ENCODE results near the gene PSPH.
"Not testable (repeated sequence)": the region's sequence is repeated elsewhere in the genome, so short reads cannot be mapped to it uniquely, and the experiment has no call there.

Gene PSPH

DNA sequence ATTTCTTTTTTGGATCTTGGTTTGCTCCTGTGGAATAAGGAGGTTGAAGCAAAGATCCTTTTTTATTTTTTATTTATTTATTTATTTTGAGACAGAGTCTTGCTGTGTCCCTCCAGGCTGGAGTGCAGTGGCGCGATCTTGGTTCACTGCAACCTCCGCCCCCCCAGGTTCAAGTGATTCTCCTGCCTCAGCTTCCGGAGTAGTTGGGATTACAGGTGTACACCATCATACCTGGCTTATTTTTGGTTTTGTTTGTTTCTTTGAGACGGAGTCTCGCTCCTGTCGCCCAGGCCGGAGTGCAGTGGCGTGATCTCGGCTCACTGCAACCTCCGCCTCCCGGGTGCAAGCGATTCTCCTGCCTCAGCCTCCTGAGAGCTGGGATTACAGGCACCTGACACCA is 15.1 kb upstream of the PSPH start:
- not testable (repeated sequence) for H3K4me2 ChIP-seq (ENCODE audit: insufficient read depth, low read length, poor library complexity, severe bottlenecking); H3K4me1 ChIP-seq (ENCODE audit: control insufficient read depth in 2 of 2, insufficient read depth in 1 of 2, low read depth in 1 of 2, low read length in 2 of 2); H3K27me3 ChIP-seq (ENCODE audit: control insufficient read depth in 3 of 3, insufficient read depth in 3 of 3, low read depth in 1 of 3, low read length in 3 of 3); H3K27ac ChIP-seq (replicated peaks; ENCODE audit: low read length); H3K4me3 ChIP-seq (ENCODE audit: low read length in 2 of 2); H3K4ac ChIP-seq (ENCODE audit: low read length); DNase-seq (ENCODE audit: low spot score); H4K91ac ChIP-seq (ENCODE audit: low read depth, low read length, poor library complexity); H3K79me1 ChIP-seq (ENCODE audit: low read depth, low read length); H2AK5ac ChIP-seq (ENCODE audit: low read depth, low read length); H2AFZ ChIP-seq (ENCODE audit: low read length); H3K23ac ChIP-seq (ENCODE audit: low read depth, low read length, poor library complexity); H3K9me3 ChIP-seq (replicated peaks in 1 of 2; ENCODE audit: control insufficient read depth in 2 of 2, insufficient read depth in 1 of 2, low read depth in 1 of 2, low read length in 2 of 2); H2BK12ac ChIP-seq (ENCODE audit: low read length); H2BK120ac ChIP-seq (ENCODE audit: low read depth, low read length); H2BK15ac ChIP-seq (ENCODE audit: low read length); H4K8ac ChIP-seq (ENCODE audit: low read depth, low read length); H3K14ac ChIP-seq (ENCODE audit: low read length); H2BK5ac ChIP-seq (ENCODE audit: low read length); H3K18ac ChIP-seq (ENCODE audit: low read length); H3K9ac ChIP-seq (ENCODE audit: low read depth, low read length, poor library complexity)
- WGBS, 2 donors (ENCODE audit: extremely low coverage in 2 of 2, insufficient read length in 2 of 2, insufficient replicate concordance in 1 of 2): no CpG with 5 or more reads among the region's 13 CpGs
- peaks cover 13 to 60% of the 10 kb centered on the region in 2 donors for H3K36me3 ChIP-seq (replicated peaks in 1 of 2; ENCODE audit: control insufficient read depth in 2 of 2, insufficient read depth in 2 of 2, low read length in 2 of 2)

DNA sequence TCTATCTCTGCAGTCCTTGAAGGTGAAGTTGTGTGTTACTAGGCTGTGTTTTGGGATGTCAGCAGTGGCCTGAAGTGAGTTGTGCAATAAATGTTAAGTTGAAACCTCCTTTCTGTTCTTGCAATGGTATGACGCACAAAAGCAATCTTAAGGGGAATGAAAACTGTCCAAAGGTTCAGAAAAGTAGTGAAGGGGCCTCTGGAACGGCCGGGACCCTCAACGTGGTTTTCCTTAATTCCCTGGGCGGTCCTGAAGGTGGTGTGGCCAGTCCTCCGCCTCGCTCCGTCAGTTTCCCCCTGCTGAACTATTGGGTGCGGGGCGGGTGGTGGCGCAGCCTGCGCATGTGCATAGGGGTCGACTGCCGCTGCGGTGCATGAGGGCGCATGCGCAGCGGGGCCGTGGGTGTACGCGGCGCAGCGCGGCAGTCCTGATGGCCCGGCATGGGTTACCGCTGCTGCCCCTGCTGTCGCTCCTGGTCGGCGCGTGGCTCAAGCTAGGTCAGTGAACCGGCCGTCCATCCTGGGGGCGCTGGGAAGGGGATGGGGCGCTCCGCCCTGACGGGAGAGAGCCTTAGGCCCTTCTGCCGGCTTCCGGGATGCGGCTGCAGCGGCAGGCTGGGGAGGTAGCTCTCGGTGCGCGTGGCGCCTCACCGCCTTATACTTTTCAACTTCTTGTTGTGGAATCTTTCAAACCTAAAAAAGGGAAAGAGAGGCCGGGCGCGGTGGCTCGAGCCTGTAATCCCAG is 12.8 kb upstream of the PSPH start, which contains the start of gene SUMF2:
Gene SUMF2, plus strand, starts transcription at position 405 of the 744 bp plus-strand sequence. Its CDS starts 26 bp downstream, at position 431.
- Histone ChIP-seq H3K4me3 (ENCODE audit: low read length in 2 of 2) (peak within 1 kb of the TSS; percentile 68 to 99), H2BK12ac (ENCODE audit: low read length) (no peak within 1 kb of the TSS), H2BK5ac (ENCODE audit: low read length) (peak within 1 kb of the TSS; percentile 93), H3K27me3 (ENCODE audit: control insufficient read depth in 3 of 3, insufficient read depth in 3 of 3, low read depth in 1 of 3, low read length in 3 of 3) (no peaks in the 10 kb centered on the region), H3K9ac (ENCODE audit: low read depth, low read length, poor library complexity) (peak within 1 kb of the TSS; percentile 84), H3K4me1 (ENCODE audit: control insufficient read depth in 2 of 2, insufficient read depth in 1 of 2, low read depth in 1 of 2, low read length in 2 of 2) (peaks cover 1 to 2% of the 10 kb centered on the region in 2 donors), H2BK120ac (ENCODE audit: low read depth, low read length) (no peak within 1 kb of the TSS), H3K4ac (ENCODE audit: low read length) (no peak within 1 kb of the TSS), H3K36me3 (replicated peaks in 1 of 2; ENCODE audit: control insufficient read depth in 2 of 2, insufficient read depth in 2 of 2, low read length in 2 of 2) (peaks cover 16 to 65% of the 10 kb centered on the region in 2 donors), H3K79me1 (ENCODE audit: low read depth, low read length) (no peaks in the 10 kb centered on the region), H2BK15ac (ENCODE audit: low read length) (no peak within 1 kb of the TSS), H4K8ac (ENCODE audit: low read depth, low read length) (peak within 1 kb of the TSS; percentile 65), H2AK5ac (ENCODE audit: low read depth, low read length) (no peak within 1 kb of the TSS), H3K27ac (replicated peaks; ENCODE audit: low read length) (peak within 1 kb of the TSS; percentile 97), H3K23ac (ENCODE audit: low read depth, low read length, poor library complexity) (peak within 1 kb of the TSS; percentile 100), H3K14ac (ENCODE audit: low read length) (peak within 1 kb of the TSS; percentile 89), H3K9me3 (replicated peaks in 1 of 2; ENCODE audit: control insufficient read depth in 2 of 2, insufficient read depth in 1 of 2, low read depth in 1 of 2, low read length in 2 of 2) (no peaks in the 10 kb centered on the region), H2AFZ (ENCODE audit: low read length) (peak within 1 kb of the TSS; percentile 91), H3K18ac (ENCODE audit: low read length) (peak within 1 kb of the TSS; percentile 99), H3K4me2 (ENCODE audit: insufficient read depth, low read length, poor library complexity, severe bottlenecking) (peak within 1 kb of the TSS; percentile 54), H4K91ac (ENCODE audit: low read depth, low read length, poor library complexity) (peak within 1 kb of the TSS; percentile 85)
- DNase-seq (ENCODE audit: low spot score): peak; percentile 90
- WGBS, 2 donors (ENCODE audit: extremely low coverage in 2 of 2, insufficient read length in 2 of 2, insufficient replicate concordance in 1 of 2): no CpG with 5 or more reads among the region's 49 CpGs

GRCh38 chr7:56063500-56063881 is 12.2 kb upstream of the PSPH start:
- Histone ChIP-seq H4K91ac (ENCODE audit: low read depth, low read length, poor library complexity) (no peak overlapping the region), H2BK120ac (ENCODE audit: low read depth, low read length) (no peak overlapping the region), H3K36me3 (replicated peaks in 1 of 2; ENCODE audit: control insufficient read depth in 2 of 2, insufficient read depth in 2 of 2, low read length in 2 of 2) (peaks cover 16 to 65% of the 10 kb centered on the region in 2 donors), H3K27ac (replicated peaks; ENCODE audit: low read length) (peak overlapping the region; percentile 67), H3K9me3 (replicated peaks in 1 of 2; ENCODE audit: control insufficient read depth in 2 of 2, insufficient read depth in 1 of 2, low read depth in 1 of 2, low read length in 2 of 2) (no peaks in the 10 kb centered on the region), H3K18ac (ENCODE audit: low read length) (no peak overlapping the region), H3K4me2 (ENCODE audit: insufficient read depth, low read length, poor library complexity, severe bottlenecking) (no peak overlapping the region), H3K27me3 (ENCODE audit: control insufficient read depth in 3 of 3, insufficient read depth in 3 of 3, low read depth in 1 of 3, low read length in 3 of 3) (no peaks in the 10 kb centered on the region), H2BK15ac (ENCODE audit: low read length) (no peak overlapping the region), H2AFZ (ENCODE audit: low read length) (peak overlapping the region; percentile 35), H2AK5ac (ENCODE audit: low read depth, low read length) (no peak overlapping the region), H4K8ac (ENCODE audit: low read depth, low read length) (no peak overlapping the region), H2BK5ac (ENCODE audit: low read length) (no peak overlapping the region), H3K79me1 (ENCODE audit: low read depth, low read length) (no peaks in the 10 kb centered on the region), H3K4ac (ENCODE audit: low read length) (no peak overlapping the region), H3K9ac (ENCODE audit: low read depth, low read length, poor library complexity) (no peak overlapping the region), H3K4me3 (ENCODE audit: low read length in 2 of 2) (peak overlapping the region in 1 of 2 donors; percentile 68), H3K14ac (ENCODE audit: low read length) (no peak overlapping the region), H3K23ac (ENCODE audit: low read depth, low read length, poor library complexity) (no peak overlapping the region), H2BK12ac (ENCODE audit: low read length) (no peak overlapping the region), H3K4me1 (ENCODE audit: control insufficient read depth in 2 of 2, insufficient read depth in 1 of 2, low read depth in 1 of 2, low read length in 2 of 2) (peaks cover 1 to 2% of the 10 kb centered on the region in 2 donors)
- DNase-seq (ENCODE audit: low spot score): no peak
- no CpG with 5 or more reads among the region's 7 CpGs for WGBS, 2 donors (ENCODE audit: extremely low coverage in 2 of 2, insufficient read length in 2 of 2, insufficient replicate concordance in 1 of 2)

DNA sequence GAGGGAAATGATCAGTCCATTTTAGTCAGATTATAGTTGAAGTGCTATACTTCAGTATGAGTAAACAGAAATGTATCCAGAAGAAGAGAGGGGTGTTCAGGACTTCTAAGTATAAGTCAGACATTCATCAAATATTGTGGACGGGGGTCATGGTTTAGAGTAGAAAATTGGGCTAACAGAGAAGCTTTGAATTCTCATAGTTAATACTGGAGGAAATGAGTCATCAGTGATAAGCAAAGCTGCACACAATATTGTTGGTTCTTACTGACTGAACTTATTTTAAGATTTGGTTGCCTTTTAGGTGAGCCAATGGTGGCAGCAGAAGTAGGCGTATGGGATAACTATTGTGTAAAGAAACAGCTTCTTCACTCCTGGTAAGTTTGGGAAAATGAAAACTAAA is 11.1 kb upstream of the PSPH start:
- Histone ChIP-seq H2BK120ac (ENCODE audit: low read depth, low read length) (no peak overlapping the region), H3K4me2 (ENCODE audit: insufficient read depth, low read length, poor library complexity, severe bottlenecking) (no peak overlapping the region), H3K14ac (ENCODE audit: low read length) (no peak overlapping the region), H4K8ac (ENCODE audit: low read depth, low read length) (no peak overlapping the region), H2BK15ac (ENCODE audit: low read length) (no peak overlapping the region), H3K36me3 (replicated peaks in 1 of 2; ENCODE audit: control insufficient read depth in 2 of 2, insufficient read depth in 2 of 2, low read length in 2 of 2) (peaks cover 19 to 72% of the 10 kb centered on the region in 2 donors), H3K27me3 (ENCODE audit: control insufficient read depth in 3 of 3, insufficient read depth in 3 of 3, low read depth in 1 of 3, low read length in 3 of 3) (no peaks in the 10 kb centered on the region), H3K9me3 (replicated peaks in 1 of 2; ENCODE audit: control insufficient read depth in 2 of 2, insufficient read depth in 1 of 2, low read depth in 1 of 2, low read length in 2 of 2) (no peaks in the 10 kb centered on the region), H3K9ac (ENCODE audit: low read depth, low read length, poor library complexity) (no peak overlapping the region), H2AK5ac (ENCODE audit: low read depth, low read length) (no peak overlapping the region), H3K27ac (replicated peaks; ENCODE audit: low read length) (no peak overlapping the region), H2AFZ (ENCODE audit: low read length) (no peak overlapping the region), H3K4me3 (ENCODE audit: low read length in 2 of 2) (no peak overlapping the region), H3K4ac (ENCODE audit: low read length) (no peak overlapping the region), H3K4me1 (ENCODE audit: control insufficient read depth in 2 of 2, insufficient read depth in 1 of 2, low read depth in 1 of 2, low read length in 2 of 2) (peaks cover 1 to 2% of the 10 kb centered on the region in 2 donors), H2BK5ac (ENCODE audit: low read length) (no peak overlapping the region), H3K79me1 (ENCODE audit: low read depth, low read length) (no peaks in the 10 kb centered on the region), H2BK12ac (ENCODE audit: low read length) (no peak overlapping the region), H3K18ac (ENCODE audit: low read length) (no peak overlapping the region), H3K23ac (ENCODE audit: low read depth, low read length, poor library complexity) (no peak overlapping the region), H4K91ac (ENCODE audit: low read depth, low read length, poor library complexity) (no peak overlapping the region)
- WGBS, 2 donors (ENCODE audit: extremely low coverage in 2 of 2, insufficient read length in 2 of 2, insufficient replicate concordance in 1 of 2): no CpG with 5 or more reads among the region's 2 CpGs
- DNase-seq (ENCODE audit: low spot score): no peak
